A673 (cell line): Measurements from ENCODE around the gene NEURL1B. TPM values are rescaled to one million over a fixed set of nuclear protein-coding genes. Genes with fewer than 3 reads are reported as not detected.

Experiments
- BruUV-seq: library from RNA; stranded (reverse); fragments of 400-500 nt; replicated peaks from 2 replicates; lab custom pipeline; 2021; lab: Mats Ljungman, UMichigan
- CTCF ChIA-PET: fragments of 300-600 bp; sonication (Branson Sonifier 250); formaldehyde crosslinking; loops from one replicate; lab custom pipeline; 2022; ENCODE audit warnings: antibody characterized with exemption; lab: Charles Lee
- POLR2A ChIA-PET: fragments of 300-600 bp; sonication (Branson Sonifier 250); formaldehyde crosslinking; loops from one replicate; lab custom pipeline; 2022; ENCODE audit warnings: antibody characterized with exemption; ENCODE audit not compliant: low non-redundant PET; lab: Charles Lee
- DNase-seq: peaks from one replicate; pipeline ENCODE4 v3.0.0-alpha.2; 2015; ENCODE audit warnings: low spot score
- H3K27ac ChIP-seq: fragments of 200-600 bp; sonication (generic); 2 replicates; pipeline ENCODE4 v1.5.1; 2016; ENCODE audit warnings: mixed run types, low read depth, mild to moderate bottlenecking, mixed read lengths, antibody characterized with exemption, low read length; ENCODE audit not compliant: poor library complexity, severe bottlenecking
- H3K27me3 ChIP-seq: fragments of 200-600 bp; sonication (generic); replicated peaks from 2 replicates; pipeline ENCODE4 v1.6.1; 2017; ENCODE audit warnings: mixed run types, low read depth, mild to moderate bottlenecking, mixed read lengths, antibody characterized with exemption, low read length; ENCODE audit not compliant: insufficient read depth, poor library complexity
- H3K36me3 ChIP-seq: fragments of 200-600 bp; sonication (generic); 2 replicates; pipeline ENCODE4 v1.6.1; 2016; ENCODE audit warnings: mixed run types, mild to moderate bottlenecking, mixed read lengths, antibody characterized with exemption, low read length; ENCODE audit not compliant: insufficient read depth, poor library complexity, severe bottlenecking
- H3K4me1 ChIP-seq: fragments of 200-600 bp; sonication (generic); 2 replicates; pipeline ENCODE4 v1.6.1; 2017; ENCODE audit warnings: mixed run types, mild to moderate bottlenecking, mixed read lengths, antibody characterized with exemption, low read length; ENCODE audit not compliant: insufficient read depth, poor library complexity, severe bottlenecking
- H3K4me3 ChIP-seq: fragments of 200-600 bp; sonication (generic); 2 replicates; pipeline ENCODE4 v1.5.1; 2016; ENCODE audit warnings: low read depth, mixed run types, mild to moderate bottlenecking, mixed read lengths, low read length; ENCODE audit not compliant: poor library complexity, severe bottlenecking
- H3K9me3 ChIP-seq: fragments of 200-600 bp; sonication (generic); 2 replicates; pipeline ENCODE4 v1.6.1; 2016; ENCODE audit warnings: mixed run types, low read depth, mild to moderate bottlenecking, mixed read lengths, antibody characterized with exemption, low read length; ENCODE audit not compliant: poor library complexity, severe bottlenecking
- CTCF ChIP-seq: fragments of 300-800, 200-600 bp; sonication (generic); conservative IDR thresholded peaks from 2 replicates; pipeline ENCODE4 v1.5.1; 2017; ENCODE audit warnings: low read depth, mild to moderate bottlenecking, antibody characterized with exemption, low read length, moderate library complexity, mixed read lengths
- EZH2 ChIP-seq: fragments of 200-600 bp; sonication (generic); IDR thresholded peaks from 2 replicates; pipeline ENCODE4 v1.6.1; 2017; ENCODE audit warnings: borderline replicate concordance, low read depth, mild to moderate bottlenecking, mixed read lengths, antibody characterized with exemption, low read length; ENCODE audit not compliant: poor library complexity, severe bottlenecking
- intact Hi-C: fragments of 100-400 bp; cut with micrococcal nuclease; formaldehyde crosslinking; loops from one replicate; pipeline ENCODE4 v1.10.0; 2022; ENCODE audit not compliant: unreplicated experiment
- total RNA-seq: library from RNA; stranded (reverse); gene quantifications from 2 replicates; pipeline ENCODE4 v1.2.3, GENCODE V29; 2021

The NEURL1B gene
- total RNA-seq, 1 experiment from 2014 or later: 5.1 TPM

- Histone ChIP-seq H3K4me3 (no peak overlapping the region), H3K27me3 (no peaks in the 10 kb centered on the region), H3K9me3 (no peaks in the 10 kb centered on the region), H3K36me3 (no peaks in the 10 kb centered on the region), H3K4me1 (peaks cover 9% of the 10 kb centered on the region), H3K27ac (no peak overlapping the region)
- ChIA-PET POLR2A (no interaction called here), CTCF (interaction anchor here (0.5 to 1.2 kb wide), 4 partner anchors 53 to 215 kb away, joined by 3 to 4 read pairs (median 3); no protein-coding TSS in a partner anchor)
- TF ChIP-seq CTCF (peak; percentile 76), EZH2 (no peak)
- peak; percentile 78 for DNase-seq
- intact Hi-C loops: loop anchor here (1.0 to 2.0 kb wide), 2 partner anchors 48 to 55 kb away; no protein-coding TSS in a partner anchor
- BruUV-seq: no TSS peak
Observed at GRCh38 chr5:172716796-172717313, 75.8 kb downstream of the NEURL1B start.

- no peak for DNase-seq
- peaks cover 17% of the 10 kb centered on the region for H3K4me1 ChIP-seq
- H3K4me3 ChIP-seq: no peak overlapping the region
- no peak overlapping the region for H3K27ac ChIP-seq
- intact Hi-C loops: loop anchor here (1.0 to 2.0 kb wide), 2 partner anchors 47 to 55 kb away; no protein-coding TSS in a partner anchor
- CTCF ChIA-PET: interaction anchor here (0.8 to 1.2 kb wide), 3 partner anchors 54 to 215 kb away, joined by 3 to 4 read pairs (median 3); no protein-coding TSS in a partner anchor
- no TSS peak for BruUV-seq
- no peaks in the 10 kb centered on the region for H3K36me3 ChIP-seq
- no peaks in the 10 kb centered on the region for H3K9me3 ChIP-seq
- no peaks in the 10 kb centered on the region for H3K27me3 ChIP-seq
- POLR2A ChIA-PET: no interaction called here
- TF ChIP-seq CTCF: no peak
- TF ChIP-seq EZH2: no peak
Observed at GRCh38 chr5:172717481-172718195, 76.6 kb downstream of the NEURL1B start.

- Histone ChIP-seq H3K9me3 (no peaks in the 10 kb centered on the region), H3K36me3 (no peaks in the 10 kb centered on the region), H3K4me3 (no peak overlapping the region), H3K27ac (no peak overlapping the region), H3K4me1 (peaks cover 18% of the 10 kb centered on the region), H3K27me3 (no peaks in the 10 kb centered on the region)
- no peak for DNase-seq
- POLR2A ChIA-PET: interaction anchor here (0.6 kb wide), 1 partner anchor 55 kb away, joined by 4 read pairs; no protein-coding TSS in a partner anchor
- BruUV-seq: no TSS peak
- TF ChIP-seq CTCF (no peak), EZH2 (no peak)
- intact Hi-C loops: no loop called here
- CTCF ChIA-PET: no interaction called here
Observed at GRCh38 chr5:172718527-172719114, 77.6 kb downstream of the NEURL1B start.
